HG02981 (cell line): ENCODE data around the gene TACC2.

Source experiments
- ATAC-seq: cut with Tn5 transposase; IDR thresholded peaks from one replicate; pipeline ENCODE4 v1.9.1; 2021; ENCODE audit warnings: mild to moderate bottlenecking, moderate library complexity; ENCODE audit not compliant: unreplicated experiment

Gene TACC2

DNA sequence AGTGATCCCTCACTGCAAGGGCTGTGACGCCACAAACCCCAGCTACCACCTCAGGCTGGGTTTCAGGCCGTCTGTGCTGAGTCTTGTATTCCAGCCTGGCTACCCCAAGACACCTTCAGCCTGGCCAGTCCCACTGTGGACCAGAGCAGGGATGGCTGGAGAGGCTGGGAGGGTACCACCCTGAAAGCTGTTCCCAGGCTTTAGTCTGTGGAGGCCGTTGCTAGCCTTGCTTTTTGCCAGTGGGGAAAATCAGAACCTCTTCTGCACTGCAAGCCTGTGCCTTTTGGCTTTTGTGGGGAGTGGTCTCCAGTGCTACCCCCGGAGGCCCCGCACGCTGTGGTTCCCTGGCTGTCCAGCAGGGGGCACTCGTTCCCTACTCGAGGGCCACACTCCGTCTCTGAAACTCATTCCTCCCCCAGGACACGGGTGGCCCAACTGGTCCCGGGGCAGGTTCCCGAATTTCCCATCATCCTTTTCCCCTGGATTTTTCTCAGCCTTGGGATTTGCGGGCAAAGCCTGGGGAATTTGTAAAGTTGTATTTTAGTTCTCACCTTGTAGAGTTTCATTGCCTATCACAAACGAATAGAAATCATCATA, 153.8 kb downstream of the TACC2 start:
- ATAC-seq = no peak

- ATAC-seq = no peak
Observed at GRCh38 chr10:122143238-122143841, 154.4 kb downstream of the TACC2 start.

DNA sequence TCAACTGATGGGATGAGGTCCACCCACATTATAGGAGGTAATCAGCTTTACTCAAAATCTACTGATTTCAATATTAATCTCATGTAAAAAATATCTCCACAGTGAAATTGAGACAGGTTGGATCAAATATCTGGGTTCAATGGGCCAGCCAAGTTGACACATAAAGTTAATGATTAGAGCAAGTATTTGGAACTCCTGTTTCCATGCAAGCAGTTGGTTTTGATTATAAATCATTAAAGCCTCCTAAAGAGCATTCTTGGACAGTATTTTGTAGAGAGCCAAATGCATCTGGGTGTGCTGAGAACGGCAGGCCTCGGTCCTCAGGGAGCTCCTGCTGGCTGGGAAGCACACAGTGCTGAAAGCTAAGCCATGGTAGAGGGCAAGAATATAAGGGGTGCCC, 155.2 kb downstream of the TACC2 start:
- no peak for ATAC-seq

- ATAC-seq = no peak
Observed at GRCh38 chr10:122145113-122145512, 156.2 kb downstream of the TACC2 start.

DNA sequence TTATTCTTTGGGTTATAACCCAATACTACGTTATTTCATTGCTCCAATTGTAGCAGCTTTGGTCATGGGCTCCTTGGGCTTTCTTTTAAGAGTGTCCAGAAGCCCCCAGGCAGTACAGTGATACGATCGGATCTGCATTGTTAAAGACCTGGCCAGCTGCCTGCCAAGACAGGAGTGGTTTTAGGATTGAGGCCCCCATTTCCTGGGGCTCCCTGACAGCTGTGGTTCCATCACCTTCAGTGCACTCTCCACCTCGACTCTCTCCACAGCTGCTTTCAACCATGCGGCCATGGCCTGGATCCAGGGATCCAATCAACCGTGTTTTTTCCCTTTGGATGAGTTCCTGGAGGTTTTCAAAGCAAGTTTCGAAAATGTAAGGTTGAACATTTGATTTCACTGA, 158.7 kb downstream of the TACC2 start:
- no peak for ATAC-seq

DNA sequence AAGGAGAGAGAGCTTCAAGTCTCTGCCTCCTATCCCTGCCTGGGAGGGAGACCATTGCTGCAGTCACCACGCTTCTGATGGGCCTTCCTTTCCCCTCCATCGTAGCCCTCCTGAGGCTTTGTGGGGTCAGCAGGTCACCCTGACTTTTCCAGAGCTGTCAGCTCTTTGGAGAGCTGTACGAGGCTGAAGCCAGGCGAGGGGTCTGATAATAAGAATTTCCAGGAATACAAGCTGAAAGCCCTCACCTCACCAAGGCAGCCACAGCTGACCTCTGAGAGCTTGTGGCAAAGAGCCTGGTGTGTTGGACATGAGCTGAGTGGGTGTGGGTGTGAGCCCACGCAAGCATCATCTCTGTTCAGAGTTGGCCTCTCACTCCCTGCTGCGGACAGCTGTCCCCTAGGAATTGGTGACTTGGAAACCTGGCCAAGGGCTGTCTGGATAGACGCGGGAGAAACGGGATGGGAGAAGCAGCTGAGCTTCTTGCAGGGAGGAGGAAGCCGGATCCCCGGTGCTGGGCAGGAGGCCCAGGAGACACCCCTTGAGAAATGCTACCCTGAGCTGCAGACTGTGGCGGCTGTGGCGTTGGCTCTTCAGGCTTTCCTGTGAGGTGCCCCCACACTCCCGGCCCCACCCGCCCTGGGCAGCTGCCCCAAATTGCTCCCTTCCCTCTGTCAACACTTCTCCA, 160.1 kb downstream of the TACC2 start:
- no peak for ATAC-seq

- no peak for ATAC-seq
Observed at GRCh38 chr10:122149561-122150505, 160.9 kb downstream of the TACC2 start.

DNA sequence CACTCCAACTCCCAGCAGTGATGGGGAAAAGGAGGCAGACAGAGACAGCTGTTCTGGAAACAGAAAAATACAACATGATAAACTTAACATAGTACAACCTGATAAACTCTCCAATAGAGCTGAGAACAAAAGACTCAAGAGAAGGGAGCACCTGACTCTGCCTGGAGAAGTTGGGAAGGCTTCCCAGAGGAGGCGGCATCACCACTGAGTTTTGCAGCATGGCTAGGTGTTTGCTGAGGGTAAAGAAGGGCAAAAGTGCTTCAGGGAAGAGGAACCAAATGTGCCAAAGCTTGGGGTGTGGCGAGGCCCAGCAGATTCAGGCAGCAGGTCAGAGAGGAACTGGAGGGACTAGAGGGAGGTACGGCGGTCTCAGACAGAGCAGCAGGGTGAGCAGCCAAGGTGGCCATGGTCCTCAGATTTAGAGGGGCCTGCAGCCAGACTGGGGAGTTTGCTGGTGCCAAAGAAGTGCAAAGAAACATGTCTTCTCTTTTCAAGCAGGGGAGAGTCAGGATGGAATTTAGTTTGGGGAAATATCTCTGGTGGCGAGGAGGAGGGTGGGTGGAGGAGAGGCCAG, 162.2 kb downstream of the TACC2 start:
- ATAC-seq = no peak

GRCh38 chr10:122152544-122152943, 163.6 kb downstream of the TACC2 start:
- no peak for ATAC-seq

DNA sequence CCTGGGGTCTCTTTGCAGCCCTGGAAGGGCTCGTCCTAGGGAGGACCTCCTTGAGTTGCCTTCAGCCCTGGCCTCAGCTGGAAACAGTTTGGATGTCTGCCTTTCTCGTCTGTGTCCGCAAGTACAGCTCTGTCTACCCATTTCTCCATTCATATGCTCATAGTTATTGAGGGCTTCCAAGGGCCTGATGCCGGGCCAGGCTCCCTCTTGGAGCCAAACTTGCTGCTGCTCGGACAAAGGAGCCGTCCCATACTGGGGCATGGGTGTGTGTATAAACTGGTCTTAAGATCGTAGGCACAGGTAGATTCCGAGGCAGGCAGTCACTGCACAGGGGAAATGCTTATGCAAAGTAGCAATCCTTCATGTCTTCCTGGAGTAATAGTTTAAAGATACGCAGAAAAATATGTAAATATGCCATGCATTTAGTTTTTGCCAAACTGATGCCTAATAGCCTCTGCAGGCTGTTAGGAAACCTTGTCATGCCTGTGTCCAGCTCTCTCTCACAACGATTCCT, 165.1 kb downstream of the TACC2 start:
- ATAC-seq = no peak

- ATAC-seq = no peak
Observed at GRCh38 chr10:122154545-122155366, 165.8 kb downstream of the TACC2 start.

DNA sequence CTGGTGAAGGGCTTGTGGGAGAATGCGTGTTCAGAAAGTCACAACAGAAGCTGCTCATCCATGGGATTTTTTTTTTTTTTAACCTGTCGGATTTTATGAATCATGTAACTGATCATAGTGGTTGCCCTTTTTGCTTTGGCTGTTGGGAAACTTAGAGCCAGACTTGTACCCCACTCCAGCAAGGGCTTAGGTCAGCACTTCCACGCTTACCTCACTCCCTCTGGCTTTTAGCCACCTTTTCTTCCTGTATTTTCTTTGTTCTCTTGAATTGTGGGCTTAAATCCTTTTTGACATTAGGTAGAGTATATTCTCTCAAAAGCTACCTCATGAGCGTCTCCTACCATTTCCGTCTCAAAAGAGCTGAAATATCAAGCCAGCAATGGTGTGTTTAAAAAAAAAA, 168.5 kb downstream of the TACC2 start:
- ATAC-seq = no peak

DNA sequence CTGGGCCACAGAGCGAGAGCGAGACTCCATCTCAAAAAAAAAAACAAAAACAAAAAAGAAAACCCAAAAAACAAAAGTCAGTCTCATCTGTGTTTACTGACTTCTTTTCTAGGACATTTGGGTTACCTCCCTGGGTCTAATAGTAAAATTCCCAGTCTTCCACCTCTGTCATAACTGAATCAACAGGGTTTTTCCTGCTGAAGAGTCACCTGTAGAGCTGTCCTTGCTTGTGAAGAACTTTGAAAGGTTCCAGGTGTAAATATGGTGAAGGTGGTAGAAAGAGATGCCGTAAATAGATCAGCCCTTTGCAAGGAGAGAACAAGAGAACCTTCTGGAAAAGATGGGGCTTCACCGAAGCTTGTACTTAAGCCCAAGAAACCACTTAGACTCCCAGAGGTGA, 169.4 kb downstream of the TACC2 start:
- ATAC-seq = no peak

- no peak for ATAC-seq
Observed at GRCh38 chr10:122159141-122159970, 170.4 kb downstream of the TACC2 start.

- no peak for ATAC-seq
Observed at GRCh38 chr10:122161795-122162194, 172.8 kb downstream of the TACC2 start.

- ATAC-seq = no peak
Observed at GRCh38 chr10:122162671-122163173, 173.8 kb downstream of the TACC2 start.

- ATAC-seq = no peak
Observed at GRCh38 chr10:122163174-122164022, 174.4 kb downstream of the TACC2 start.

- ATAC-seq = no peak
Observed at GRCh38 chr10:122164023-122164601, 175.1 kb downstream of the TACC2 start.
